Measurements from ENCODE around the gene TOX3. TPM values are rescaled to one million over a fixed set of nuclear protein-coding genes. Genes with fewer than 3 reads are reported as not detected.

Gene TOX3
- total RNA-seq, 1 experiment from 2014 or later = 20.2 TPM

DNA sequence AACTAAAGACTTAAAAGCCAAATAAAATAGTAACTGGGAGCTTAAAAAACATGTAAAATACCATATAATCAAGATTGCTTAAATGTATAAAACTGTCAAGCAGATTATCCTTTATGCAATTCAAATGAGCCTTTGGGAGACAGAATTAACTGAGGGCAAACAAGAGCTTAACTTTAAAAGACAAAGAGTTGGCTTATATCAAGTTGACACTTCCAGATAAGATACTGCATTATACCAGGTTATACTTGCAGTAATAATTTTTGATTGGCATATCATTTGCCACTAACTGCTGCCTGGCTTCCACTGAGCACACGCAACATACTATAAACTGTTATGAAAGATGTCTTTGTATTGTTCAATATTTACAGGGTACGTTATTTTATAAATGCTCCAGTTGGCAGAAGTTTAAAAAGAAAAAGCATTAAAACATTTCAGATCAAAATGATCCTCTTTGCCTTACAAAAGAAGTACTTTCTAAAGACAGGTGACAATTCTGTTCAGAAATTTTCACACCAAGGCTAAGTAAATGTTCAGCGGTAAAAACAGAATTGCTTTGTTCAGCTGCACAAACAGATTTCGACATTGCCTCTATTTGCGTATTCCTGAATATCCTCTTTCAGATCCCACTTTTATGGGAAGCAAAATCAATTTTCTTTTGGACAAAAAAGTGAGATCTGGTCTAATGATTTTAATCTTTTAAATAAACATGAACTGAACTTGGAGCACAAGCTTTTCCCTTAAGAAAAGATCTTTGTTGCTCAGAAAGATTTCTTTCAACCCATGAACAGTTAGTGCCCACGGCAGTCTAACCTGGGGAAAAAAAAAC, 50.7 kb downstream of the TOX3 start:
- ATAC-seq (no peak), DNase-seq (ENCODE audit: low spot score) (no peak)
- H3K27ac Mint-ChIP-seq = no peak overlapping the region
- no peaks in the 10 kb centered on the region for H3K27me3 Mint-ChIP-seq (ENCODE audit: low read depth)
- no peak for TF ChIP-seq ZNF396 (CRISPR knock-in tag; IDR thresholded peaks at IDR 0.05; ENCODE audit: borderline replicate concordance)
- TF ChIP-seq GABPB1 (CRISPR knock-in tag; IDR thresholded peaks at IDR 0.05) = peak; percentile 91
- CTCF ChIA-PET = no interaction called here
- H3K36me3 Mint-ChIP-seq = peaks cover 3% of the 10 kb centered on the region; the same call in 1 of the 2 replicates
- H3K4me3 Mint-ChIP-seq = no peak overlapping the region
- POLR2A ChIA-PET = no interaction called here
- no peaks in the 10 kb centered on the region for H3K9me3 Mint-ChIP-seq
- peaks cover 68% of the 10 kb centered on the region for H3K4me1 Mint-ChIP-seq

DNA sequence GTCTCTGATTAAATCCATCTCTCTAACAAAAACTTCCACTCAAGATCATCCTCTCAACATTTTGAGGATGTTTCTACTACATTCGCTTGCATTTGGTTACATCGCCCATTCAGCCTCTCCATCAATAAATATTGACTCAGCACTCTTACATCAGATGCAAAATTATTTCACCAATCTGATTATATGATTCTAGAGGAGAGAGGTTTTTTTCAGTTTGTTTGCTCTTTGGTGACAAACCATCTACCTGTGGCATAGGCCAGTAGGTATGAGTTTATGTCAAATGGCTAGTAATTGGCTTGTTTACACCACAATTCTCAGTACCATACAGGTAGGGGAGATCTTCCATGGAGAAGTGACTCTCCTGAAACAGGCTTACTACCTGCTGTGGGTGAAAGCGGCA, 52.3 kb downstream of the TOX3 start:
- H3K9me3 Mint-ChIP-seq = no peaks in the 10 kb centered on the region
- ATAC-seq (no peak), DNase-seq (ENCODE audit: low spot score) (no peak)
- H3K27me3 Mint-ChIP-seq (ENCODE audit: low read depth) = no peaks in the 10 kb centered on the region
- peaks cover 59% of the 10 kb centered on the region for H3K4me1 Mint-ChIP-seq
- peak overlapping the region; percentile 4; the same call in 1 of the 2 replicates for H3K27ac Mint-ChIP-seq
- H3K36me3 Mint-ChIP-seq = peaks cover 8% of the 10 kb centered on the region
- H3K4me3 Mint-ChIP-seq = no peak overlapping the region
- CTCF ChIA-PET = no interaction called here
- POLR2A ChIA-PET = no interaction called here
- TF ChIP-seq ZBTB21 (CRISPR knock-in tag; IDR thresholded peaks at IDR 0.05; ENCODE audit: borderline replicate concordance) (no peak), GABPB1 (CRISPR knock-in tag; IDR thresholded peaks at IDR 0.05) (peak; percentile 99)

DNA sequence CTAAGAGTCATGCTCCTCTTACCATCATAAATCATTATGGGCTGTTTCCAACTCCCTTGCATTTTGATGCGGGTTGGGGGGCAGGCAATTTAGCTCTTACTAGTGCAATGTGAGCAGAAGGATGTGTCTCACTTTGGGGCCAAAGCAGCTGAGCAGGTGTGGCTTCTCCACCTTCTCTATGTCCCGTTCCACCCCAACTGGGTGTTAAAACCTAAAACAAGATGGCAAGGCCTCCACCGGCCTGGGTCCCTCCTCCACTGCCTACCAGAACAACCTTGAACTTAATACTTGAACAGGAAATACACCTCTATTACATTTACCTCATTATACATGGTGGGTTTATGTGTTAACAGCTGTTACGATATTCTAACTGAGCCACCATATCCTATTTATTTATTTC, 52.8 kb downstream of the TOX3 start:
- H3K4me3 Mint-ChIP-seq = no peak overlapping the region
- TF ChIP-seq NR1H2 (CRISPR knock-in tag; IDR thresholded peaks at IDR 0.05) = no peak
- no peak for TF ChIP-seq ZNF416 (CRISPR knock-in tag; IDR thresholded peaks at IDR 0.05)
- TF ChIP-seq, protein P1, sequence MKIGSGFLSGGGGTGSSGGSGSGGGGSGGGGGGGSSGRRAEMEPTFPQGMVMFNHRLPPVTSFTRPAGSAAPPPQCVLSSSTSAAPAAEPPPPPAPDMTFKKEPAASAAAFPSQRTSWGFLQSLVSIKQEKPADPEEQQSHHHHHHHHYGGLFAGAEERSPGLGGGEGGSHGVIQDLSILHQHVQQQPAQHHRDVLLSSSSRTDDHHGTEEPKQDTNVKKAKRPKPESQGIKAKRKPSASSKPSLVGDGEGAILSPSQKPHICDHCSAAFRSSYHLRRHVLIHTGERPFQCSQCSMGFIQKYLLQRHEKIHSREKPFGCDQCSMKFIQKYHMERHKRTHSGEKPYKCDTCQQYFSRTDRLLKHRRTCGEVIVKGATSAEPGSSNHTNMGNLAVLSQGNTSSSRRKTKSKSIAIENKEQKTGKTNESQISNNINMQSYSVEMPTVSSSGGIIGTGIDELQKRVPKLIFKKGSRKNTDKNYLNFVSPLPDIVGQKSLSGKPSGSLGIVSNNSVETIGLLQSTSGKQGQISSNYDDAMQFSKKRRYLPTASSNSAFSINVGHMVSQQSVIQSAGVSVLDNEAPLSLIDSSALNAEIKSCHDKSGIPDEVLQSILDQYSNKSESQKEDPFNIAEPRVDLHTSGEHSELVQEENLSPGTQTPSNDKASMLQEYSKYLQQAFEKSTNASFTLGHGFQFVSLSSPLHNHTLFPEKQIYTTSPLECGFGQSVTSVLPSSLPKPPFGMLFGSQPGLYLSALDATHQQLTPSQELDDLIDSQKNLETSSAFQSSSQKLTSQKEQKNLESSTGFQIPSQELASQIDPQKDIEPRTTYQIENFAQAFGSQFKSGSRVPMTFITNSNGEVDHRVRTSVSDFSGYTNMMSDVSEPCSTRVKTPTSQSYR (CRISPR knock-in tag; IDR thresholded peaks at IDR 0.05) = no peak
- TF ChIP-seq ELF4 (CRISPR knock-in tag; IDR thresholded peaks at IDR 0.05; ENCODE audit: low read depth) = no peak
- TF ChIP-seq MXD4 (CRISPR knock-in tag; IDR thresholded peaks at IDR 0.05; ENCODE audit: borderline replicate concordance) = no peak
- TF ChIP-seq ZNF317 (CRISPR knock-in tag; IDR thresholded peaks at IDR 0.05; ENCODE audit: borderline replicate concordance, low read depth) = no peak
- TF ChIP-seq ESRRA (CRISPR knock-in tag; IDR thresholded peaks at IDR 0.05; ENCODE audit: borderline replicate concordance) = no peak
- no peak for TF ChIP-seq NFATC4 (CRISPR knock-in tag; IDR thresholded peaks at IDR 0.05)
- TF ChIP-seq HMGA2 (CRISPR knock-in tag; IDR thresholded peaks at IDR 0.05) = no peak
- no peak for TF ChIP-seq ZNF423 (CRISPR knock-in tag; IDR thresholded peaks at IDR 0.05)
- TF ChIP-seq, protein P2, sequence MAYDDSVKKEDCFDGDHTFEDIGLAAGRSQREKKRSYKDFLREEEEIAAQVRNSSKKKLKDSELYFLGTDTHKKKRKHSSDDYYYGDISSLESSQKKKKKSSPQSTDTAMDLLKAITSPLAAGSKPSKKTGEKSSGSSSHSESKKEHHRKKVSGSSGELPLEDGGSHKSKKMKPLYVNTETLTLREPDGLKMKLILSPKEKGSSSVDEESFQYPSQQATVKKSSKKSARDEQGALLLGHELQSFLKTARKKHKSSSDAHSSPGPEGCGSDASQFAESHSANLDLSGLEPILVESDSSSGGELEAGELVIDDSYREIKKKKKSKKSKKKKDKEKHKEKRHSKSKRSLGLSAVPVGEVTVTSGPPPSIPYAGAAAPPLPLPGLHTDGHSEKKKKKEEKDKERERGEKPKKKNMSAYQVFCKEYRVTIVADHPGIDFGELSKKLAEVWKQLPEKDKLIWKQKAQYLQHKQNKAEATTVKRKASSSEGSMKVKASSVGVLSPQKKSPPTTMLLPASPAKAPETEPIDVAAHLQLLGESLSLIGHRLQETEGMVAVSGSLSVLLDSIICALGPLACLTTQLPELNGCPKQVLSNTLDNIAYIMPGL (CRISPR knock-in tag; IDR thresholded peaks at IDR 0.05) = no peak
- TF ChIP-seq, protein P3, sequence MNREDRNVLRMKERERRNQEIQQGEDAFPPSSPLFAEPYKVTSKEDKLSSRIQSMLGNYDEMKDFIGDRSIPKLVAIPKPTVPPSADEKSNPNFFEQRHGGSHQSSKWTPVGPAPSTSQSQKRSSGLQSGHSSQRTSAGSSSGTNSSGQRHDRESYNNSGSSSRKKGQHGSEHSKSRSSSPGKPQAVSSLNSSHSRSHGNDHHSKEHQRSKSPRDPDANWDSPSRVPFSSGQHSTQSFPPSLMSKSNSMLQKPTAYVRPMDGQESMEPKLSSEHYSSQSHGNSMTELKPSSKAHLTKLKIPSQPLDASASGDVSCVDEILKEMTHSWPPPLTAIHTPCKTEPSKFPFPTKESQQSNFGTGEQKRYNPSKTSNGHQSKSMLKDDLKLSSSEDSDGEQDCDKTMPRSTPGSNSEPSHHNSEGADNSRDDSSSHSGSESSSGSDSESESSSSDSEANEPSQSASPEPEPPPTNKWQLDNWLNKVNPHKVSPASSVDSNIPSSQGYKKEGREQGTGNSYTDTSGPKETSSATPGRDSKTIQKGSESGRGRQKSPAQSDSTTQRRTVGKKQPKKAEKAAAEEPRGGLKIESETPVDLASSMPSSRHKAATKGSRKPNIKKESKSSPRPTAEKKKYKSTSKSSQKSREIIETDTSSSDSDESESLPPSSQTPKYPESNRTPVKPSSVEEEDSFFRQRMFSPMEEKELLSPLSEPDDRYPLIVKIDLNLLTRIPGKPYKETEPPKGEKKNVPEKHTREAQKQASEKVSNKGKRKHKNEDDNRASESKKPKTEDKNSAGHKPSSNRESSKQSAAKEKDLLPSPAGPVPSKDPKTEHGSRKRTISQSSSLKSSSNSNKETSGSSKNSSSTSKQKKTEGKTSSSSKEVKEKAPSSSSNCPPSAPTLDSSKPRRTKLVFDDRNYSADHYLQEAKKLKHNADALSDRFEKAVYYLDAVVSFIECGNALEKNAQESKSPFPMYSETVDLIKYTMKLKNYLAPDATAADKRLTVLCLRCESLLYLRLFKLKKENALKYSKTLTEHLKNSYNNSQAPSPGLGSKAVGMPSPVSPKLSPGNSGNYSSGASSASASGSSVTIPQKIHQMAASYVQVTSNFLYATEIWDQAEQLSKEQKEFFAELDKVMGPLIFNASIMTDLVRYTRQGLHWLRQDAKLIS (CRISPR knock-in tag; IDR thresholded peaks at IDR 0.05; ENCODE audit: borderline replicate concordance) = no peak
- TF ChIP-seq SP1 (CRISPR knock-in tag; conservative IDR thresholded peaks at IDR 0.05) = no peak
- peak overlapping the region; percentile 4; the same call in 1 of the 2 replicates for H3K27ac Mint-ChIP-seq
- no peaks in the 10 kb centered on the region for H3K27me3 Mint-ChIP-seq (ENCODE audit: low read depth)
- DNase-seq (ENCODE audit: low spot score) (no peak), ATAC-seq (no peak)
- ChIA-PET CTCF (no interaction called here), POLR2A (no interaction called here)
- H3K36me3 Mint-ChIP-seq = peaks cover 8% of the 10 kb centered on the region
- peaks cover 55% of the 10 kb centered on the region for H3K4me1 Mint-ChIP-seq
- H3K9me3 Mint-ChIP-seq = no peaks in the 10 kb centered on the region

All from WTC11 (cell line).